Mesendoderm (in vitro differentiated cells): ENCODE data around the gene CMKLR1.

Experiments used
- DNase-seq: peaks from one replicate; pipeline ENCODE4 v3.0.0; 2013
- H2AK5ac ChIP-seq: 2 replicates; pipeline ENCODE4 v1.6.1; 2013; ENCODE audit warnings: low read length, inconsistent platforms
- H2BK120ac ChIP-seq: 2 replicates; pipeline ENCODE4 v1.6.1; 2013; ENCODE audit warnings: low read depth, mild to moderate bottlenecking, low read length, moderate library complexity, mixed read lengths
- H2BK15ac ChIP-seq: replicated peaks from 2 replicates; pipeline ENCODE4 v1.6.1; 2013; ENCODE audit warnings: low read depth, mild to moderate bottlenecking, moderate library complexity
- H2BK5ac ChIP-seq: 2 replicates; pipeline ENCODE4 v1.6.1; 2013; ENCODE audit warnings: low read length, inconsistent platforms
- H3K18ac ChIP-seq: 2 replicates; pipeline ENCODE4 v1.6.1; 2013; ENCODE audit warnings: mild to moderate bottlenecking, low read length, mixed read lengths
- H3K23ac ChIP-seq: one replicate; pipeline ENCODE4 v1.6.1; 2013; ENCODE audit warnings: low read length
- H3K27ac ChIP-seq: 2 replicates; pipeline ENCODE4 v1.5.1; 2013; ENCODE audit warnings: low read depth, mild to moderate bottlenecking, inconsistent platforms, low read length, moderate library complexity
- H3K27me3 ChIP-seq: 2 replicates; pipeline ENCODE4 v1.6.1; 2013; ENCODE audit warnings: low read length, control low read depth, mild to moderate bottlenecking, inconsistent platforms; ENCODE audit not compliant: insufficient read depth, poor library complexity
- H3K36me3 ChIP-seq: 2 replicates; pipeline ENCODE4 v1.6.1; 2013; ENCODE audit warnings: low read length, inconsistent platforms; ENCODE audit not compliant: control insufficient read depth, insufficient read depth
- H3K4ac ChIP-seq: one replicate; pipeline ENCODE4 v1.6.1; 2013; ENCODE audit warnings: low read depth, mild to moderate bottlenecking, low read length, moderate library complexity
- H3K4me1 ChIP-seq: 2 replicates; pipeline ENCODE4 v1.6.1; 2013; ENCODE audit warnings: low read depth, low read length, inconsistent platforms; ENCODE audit not compliant: control insufficient read depth
- H3K4me2 ChIP-seq: 2 replicates; pipeline ENCODE4 v1.6.1; 2013; ENCODE audit warnings: low read length
- H3K4me3 ChIP-seq: 2 replicates; pipeline ENCODE4 v1.5.1; 2013; ENCODE audit warnings: mild to moderate bottlenecking, low read length
- H3K56ac ChIP-seq: one replicate; pipeline ENCODE4 v1.6.1; 2013; ENCODE audit warnings: low read length
- H3K79me1 ChIP-seq: 2 replicates; pipeline ENCODE4 v1.6.1; 2013; ENCODE audit warnings: low read length, inconsistent platforms
- H3K79me2 ChIP-seq: 2 replicates; pipeline ENCODE4 v1.6.1; 2013; ENCODE audit warnings: mild to moderate bottlenecking, low read length; ENCODE audit not compliant: control insufficient read depth, insufficient read depth
- H3K9ac ChIP-seq: 2 replicates; pipeline ENCODE4 v1.6.1; 2013; ENCODE audit warnings: low read length, inconsistent platforms
- H4K5ac ChIP-seq: one replicate; pipeline ENCODE4 v1.6.1; 2013; ENCODE audit warnings: low read length
- H4K8ac ChIP-seq: one replicate; pipeline ENCODE4 v1.6.1; 2013; ENCODE audit warnings: low read depth, mild to moderate bottlenecking, control low read depth, low read length, moderate library complexity
- WGBS: extraction: QIAGEN DNeasy Blood & Tissue Kit; methylation state at CpG from one replicate; pipeline ENCODE4 v1.1.7; 2013; ENCODE audit warnings: low lambda C conversion rate, missing lambda C conversion rate; ENCODE audit not compliant: insufficient coverage; ENCODE audit errors: extremely low coverage; 5-methylcytosine and 5-hydroxymethylcytosine counted together

CMKLR1 gene

GRCh38 chr12:108273217-108273616 lies 65.9 kb downstream of the CMKLR1 start:
- no peak overlapping the region for H3K4me2 ChIP-seq
- H3K18ac ChIP-seq, result no peak overlapping the region
- no peak for DNase-seq
- H3K36me3 ChIP-seq, result no peaks in the 10 kb centered on the region
- peaks cover 2% of the 10 kb centered on the region for H3K4me1 ChIP-seq
- no peak overlapping the region for H3K4me3 ChIP-seq
- H3K27ac ChIP-seq, result no peak overlapping the region
- no peak overlapping the region for H2AK5ac ChIP-seq
- no peak overlapping the region for H2BK5ac ChIP-seq
- H3K79me1 ChIP-seq, result no peaks in the 10 kb centered on the region
- no peak overlapping the region for H3K56ac ChIP-seq
- H2BK15ac ChIP-seq, result no peak overlapping the region
- H3K79me2 ChIP-seq, result no peaks in the 10 kb centered on the region
- no peak overlapping the region for H3K9ac ChIP-seq
- H3K23ac ChIP-seq, result no peak overlapping the region
- no peak overlapping the region for H4K5ac ChIP-seq
- WGBS, result no CpG with 5 or more reads among the region's 2 CpGs
- H2BK120ac ChIP-seq, result no peak overlapping the region
- no peak overlapping the region for H4K8ac ChIP-seq
- no peaks in the 10 kb centered on the region for H3K27me3 ChIP-seq
- H3K4ac ChIP-seq, result no peak overlapping the region

GRCh38 chr12:108271951-108272872 lies 66.9 kb downstream of the CMKLR1 start:
- Histone ChIP-seq H3K4me2 (no peak overlapping the region), H3K79me1 (no peaks in the 10 kb centered on the region), H4K8ac (no peak overlapping the region), H2AK5ac (no peak overlapping the region), H2BK15ac (no peak overlapping the region), H3K4me3 (no peak overlapping the region), H3K27ac (no peak overlapping the region), H2BK120ac (no peak overlapping the region), H3K23ac (no peak overlapping the region), H3K4me1 (peaks cover 2% of the 10 kb centered on the region), H3K79me2 (no peaks in the 10 kb centered on the region), H3K18ac (no peak overlapping the region), H3K56ac (no peak overlapping the region), H3K4ac (no peak overlapping the region), H3K36me3 (no peaks in the 10 kb centered on the region), H3K27me3 (no peaks in the 10 kb centered on the region), H2BK5ac (peak overlapping the region; percentile 24), H4K5ac (peak overlapping the region; percentile 18), H3K9ac (no peak overlapping the region)
- DNase-seq, result peak; percentile 72
- no CpG with 5 or more reads among the region's 6 CpGs for WGBS

GRCh38 chr12:108270849-108271143 lies 68.3 kb downstream of the CMKLR1 start:
- Histone ChIP-seq H3K27ac (no peak overlapping the region), H3K36me3 (no peaks in the 10 kb centered on the region), H2BK15ac (no peak overlapping the region), H2BK120ac (no peak overlapping the region), H3K9ac (no peak overlapping the region), H3K27me3 (no peaks in the 10 kb centered on the region), H4K8ac (no peak overlapping the region), H3K4me2 (no peak overlapping the region), H3K23ac (no peak overlapping the region), H3K79me1 (no peaks in the 10 kb centered on the region), H3K56ac (no peak overlapping the region), H3K4ac (no peak overlapping the region), H3K79me2 (no peaks in the 10 kb centered on the region), H4K5ac (no peak overlapping the region), H3K4me1 (peaks cover 2% of the 10 kb centered on the region), H2BK5ac (no peak overlapping the region), H3K4me3 (no peak overlapping the region), H3K18ac (no peak overlapping the region), H2AK5ac (no peak overlapping the region)
- WGBS, result no CpG with 5 or more reads among the region's 2 CpGs
- DNase-seq, result no peak

- Histone ChIP-seq H3K4ac (no peak overlapping the region), H3K4me3 (no peak overlapping the region), H2BK120ac (no peak overlapping the region), H2BK5ac (no peak overlapping the region), H3K9ac (no peak overlapping the region), H3K18ac (no peak overlapping the region), H3K27me3 (no peaks in the 10 kb centered on the region), H3K27ac (no peak overlapping the region), H4K8ac (no peak overlapping the region), H4K5ac (no peak overlapping the region), H3K36me3 (no peaks in the 10 kb centered on the region), H3K79me2 (no peaks in the 10 kb centered on the region), H3K79me1 (no peaks in the 10 kb centered on the region), H3K4me1 (peaks cover 2% of the 10 kb centered on the region), H2BK15ac (no peak overlapping the region), H3K56ac (no peak overlapping the region), H2AK5ac (no peak overlapping the region), H3K4me2 (no peak overlapping the region), H3K23ac (no peak overlapping the region)
- no CpG with 5 or more reads among the region's 2 CpGs for WGBS
- DNase-seq, result no peak
Measured at GRCh38 chr12:108270035-108270848, 68.9 kb downstream of the CMKLR1 start.

GRCh38 chr12:108269224-108269623 lies 69.9 kb downstream of the CMKLR1 start:
- Histone ChIP-seq H3K4me2 (no peak overlapping the region), H3K79me2 (no peaks in the 10 kb centered on the region), H3K4me1 (peaks cover 2% of the 10 kb centered on the region), H2BK5ac (no peak overlapping the region), H2AK5ac (no peak overlapping the region), H4K8ac (no peak overlapping the region), H3K36me3 (no peaks in the 10 kb centered on the region), H3K79me1 (no peaks in the 10 kb centered on the region), H3K4ac (no peak overlapping the region), H4K5ac (no peak overlapping the region), H3K4me3 (no peak overlapping the region), H3K18ac (no peak overlapping the region), H2BK15ac (no peak overlapping the region), H3K56ac (no peak overlapping the region), H2BK120ac (no peak overlapping the region), H3K27ac (no peak overlapping the region), H3K27me3 (no peaks in the 10 kb centered on the region), H3K23ac (no peak overlapping the region), H3K9ac (no peak overlapping the region)
- WGBS, result no CpG with 5 or more reads among the region's 1 CpG
- no peak for DNase-seq
